Measurements from ENCODE around the gene PTPRN2.

- TF ChIP-seq, protein P1, sequence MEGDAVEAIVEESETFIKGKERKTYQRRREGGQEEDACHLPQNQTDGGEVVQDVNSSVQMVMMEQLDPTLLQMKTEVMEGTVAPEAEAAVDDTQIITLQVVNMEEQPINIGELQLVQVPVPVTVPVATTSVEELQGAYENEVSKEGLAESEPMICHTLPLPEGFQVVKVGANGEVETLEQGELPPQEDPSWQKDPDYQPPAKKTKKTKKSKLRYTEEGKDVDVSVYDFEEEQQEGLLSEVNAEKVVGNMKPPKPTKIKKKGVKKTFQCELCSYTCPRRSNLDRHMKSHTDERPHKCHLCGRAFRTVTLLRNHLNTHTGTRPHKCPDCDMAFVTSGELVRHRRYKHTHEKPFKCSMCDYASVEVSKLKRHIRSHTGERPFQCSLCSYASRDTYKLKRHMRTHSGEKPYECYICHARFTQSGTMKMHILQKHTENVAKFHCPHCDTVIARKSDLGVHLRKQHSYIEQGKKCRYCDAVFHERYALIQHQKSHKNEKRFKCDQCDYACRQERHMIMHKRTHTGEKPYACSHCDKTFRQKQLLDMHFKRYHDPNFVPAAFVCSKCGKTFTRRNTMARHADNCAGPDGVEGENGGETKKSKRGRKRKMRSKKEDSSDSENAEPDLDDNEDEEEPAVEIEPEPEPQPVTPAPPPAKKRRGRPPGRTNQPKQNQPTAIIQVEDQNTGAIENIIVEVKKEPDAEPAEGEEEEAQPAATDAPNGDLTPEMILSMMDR (IDR thresholded peaks at IDR 0.05): no peak
- TF ChIP-seq, protein P2, sequence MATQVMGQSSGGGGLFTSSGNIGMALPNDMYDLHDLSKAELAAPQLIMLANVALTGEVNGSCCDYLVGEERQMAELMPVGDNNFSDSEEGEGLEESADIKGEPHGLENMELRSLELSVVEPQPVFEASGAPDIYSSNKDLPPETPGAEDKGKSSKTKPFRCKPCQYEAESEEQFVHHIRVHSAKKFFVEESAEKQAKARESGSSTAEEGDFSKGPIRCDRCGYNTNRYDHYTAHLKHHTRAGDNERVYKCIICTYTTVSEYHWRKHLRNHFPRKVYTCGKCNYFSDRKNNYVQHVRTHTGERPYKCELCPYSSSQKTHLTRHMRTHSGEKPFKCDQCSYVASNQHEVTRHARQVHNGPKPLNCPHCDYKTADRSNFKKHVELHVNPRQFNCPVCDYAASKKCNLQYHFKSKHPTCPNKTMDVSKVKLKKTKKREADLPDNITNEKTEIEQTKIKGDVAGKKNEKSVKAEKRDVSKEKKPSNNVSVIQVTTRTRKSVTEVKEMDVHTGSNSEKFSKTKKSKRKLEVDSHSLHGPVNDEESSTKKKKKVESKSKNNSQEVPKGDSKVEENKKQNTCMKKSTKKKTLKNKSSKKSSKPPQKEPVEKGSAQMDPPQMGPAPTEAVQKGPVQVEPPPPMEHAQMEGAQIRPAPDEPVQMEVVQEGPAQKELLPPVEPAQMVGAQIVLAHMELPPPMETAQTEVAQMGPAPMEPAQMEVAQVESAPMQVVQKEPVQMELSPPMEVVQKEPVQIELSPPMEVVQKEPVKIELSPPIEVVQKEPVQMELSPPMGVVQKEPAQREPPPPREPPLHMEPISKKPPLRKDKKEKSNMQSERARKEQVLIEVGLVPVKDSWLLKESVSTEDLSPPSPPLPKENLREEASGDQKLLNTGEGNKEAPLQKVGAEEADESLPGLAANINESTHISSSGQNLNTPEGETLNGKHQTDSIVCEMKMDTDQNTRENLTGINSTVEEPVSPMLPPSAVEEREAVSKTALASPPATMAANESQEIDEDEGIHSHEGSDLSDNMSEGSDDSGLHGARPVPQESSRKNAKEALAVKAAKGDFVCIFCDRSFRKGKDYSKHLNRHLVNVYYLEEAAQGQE (IDR thresholded peaks at IDR 0.05; ENCODE audit: low read depth, low read length): no peak
- no peak for TF ChIP-seq NFIC (IDR thresholded peaks at IDR 0.05; ENCODE audit: borderline replicate concordance)
Observed at GRCh38 chr7:157983502-157984422, 603.9 kb downstream of the PTPRN2 start.
